Ovary (tissue), 3 donors: ENCODE data around the gene TTC28.

Experiments
- CTCF ChIP-seq, 3 donors: fragments of 450-650 bp in 2 of 3; fragments of 200-600 bp in 1 of 3; IDR thresholded peaks; one replicate each; pipeline versions ENCODE4 v1.5.1 to v1.8.0; 2016 to 2022; ENCODE audit warnings: antibody characterized with exemption in 3 of 3, mild to moderate bottlenecking in 1 of 3
- POLR2A ChIP-seq: fragments of 450-650 bp; IDR thresholded peaks from one replicate; pipeline ENCODE4 v1.6.1; 2017; ENCODE audit warnings: antibody characterized with exemption, mild to moderate bottlenecking, moderate library complexity
- donor health status: DM: no; HTN: no; CAD: no.

GRCh38 chr22:28208036-28208435, 471.6 kb downstream of the TTC28 start:
- TF ChIP-seq CTCF (IDR thresholded peaks at IDR 0.05) (no peak), POLR2A (no peak)
